H1 (cell line): ENCODE data around the gene GOLGA7B. TPM values are rescaled to one million over a fixed set of nuclear protein-coding genes. Genes with fewer than 3 reads are reported as not detected.

ENCODE experiments used
- CBX5 ChIP-seq: fragments of 300-800, 300-1000 bp; sonication (generic); IDR thresholded peaks from 2 replicates; pipeline ENCODE4 v1.7.1; 2016; ENCODE audit warnings: antibody characterized with exemption, low read length, low read depth
- CBX8 ChIP-seq: fragments of 300-800, 300-1000 bp; sonication (generic); IDR thresholded peaks from 2 replicates; pipeline ENCODE4 v1.7.1; 2016; ENCODE audit warnings: low read depth, low read length, borderline replicate concordance
- EGR1 ChIP-seq: IDR thresholded peaks from 2 replicates; pipeline ENCODE4 v1.6.1; 2011; ENCODE audit warnings: low read depth, low read length, borderline replicate concordance
- JUND ChIP-seq: IDR thresholded peaks from 2 replicates; pipeline ENCODE4 v1.6.1; 2011; ENCODE audit warnings: mild to moderate bottlenecking, improper control_type of control experiment, low read length
- MAX ChIP-seq: IDR thresholded peaks from 2 replicates; pipeline ENCODE4 v1.6.1; 2012; ENCODE audit warnings: inconsistent platforms
- PHF8 ChIP-seq: fragments of 200-600 bp; sonication (generic); conservative IDR thresholded peaks from 2 replicates; pipeline ENCODE4 v1.7.1; 2012; ENCODE audit warnings: low read depth, mild to moderate bottlenecking, inconsistent platforms, low read length, moderate library complexity
- POU5F1 ChIP-seq: IDR thresholded peaks from 2 replicates; pipeline ENCODE4 v1.6.1; 2011; ENCODE audit warnings: low read depth, mild to moderate bottlenecking, low read length, moderate library complexity
- RFX5 ChIP-seq: IDR thresholded peaks from 2 replicates; pipeline ENCODE4 v1.6.1; 2011; ENCODE audit warnings: low read depth, low read length, improper control_type of control experiment, borderline replicate concordance
- SP4 ChIP-seq: IDR thresholded peaks from 2 replicates; pipeline ENCODE4 v1.6.1; 2012; ENCODE audit warnings: low read length, inconsistent platforms
- SUZ12 ChIP-seq: fragments of 200-600 bp; sonication (generic); IDR thresholded peaks from 2 replicates; pipeline ENCODE4 v1.6.1; 2012; ENCODE audit warnings: mild to moderate bottlenecking, inconsistent platforms, low read length, moderate library complexity, mixed read lengths
- polyA plus RNA-seq, 7 experiments: library from polyadenylated mRNA; depleted of rRNA in 3 of 7; stranded (reverse) in 5 of 7; unstranded in 2 of 7; fragments of >200 nt in 5 of 7; fragments of 200-250 nt in 2 of 7; gene quantifications; 1 replicate in 5 of 7; 2 replicates in 1 of 7; 4 replicates in 1 of 7; pipeline versions ENCODE4 v1.2.1 to v1.2.3, GENCODE V29; 2011 to 2013; ENCODE audit warnings: missing spikeins in 2 of 7, mixed read lengths in 2 of 7
- total RNA-seq: library from RNA; stranded (reverse); fragmentation: NEBNext Ultra II Directional; extraction: Animal tissue kit (Norgen Biotek cat#: 25700); gene quantifications from 2 replicates; pipeline ENCODE4 v1.2.1, GENCODE V29; 2021
- TF ChIP-seq, protein P1 (sequence below): fragments of 300-600 bp; sonication (generic); IDR thresholded peaks from 2 replicates; pipeline ENCODE4 v1.7.1; 2012; ENCODE audit warnings: low read length, moderate library complexity, mild to moderate bottlenecking, inconsistent platforms; ENCODE audit not compliant: insufficient replicate concordance

GOLGA7B gene
- total and polyA plus RNA-seq, 2 of the 8 experiments (the other 6 are each of a cell fraction or from before 2014, with no cell fraction given) = 0.04 to 0.14 TPM

GRCh38 chr10:97850446-97850845 is 803 bp downstream of the GOLGA7B start (continued):
- TF ChIP-seq, protein P1, sequence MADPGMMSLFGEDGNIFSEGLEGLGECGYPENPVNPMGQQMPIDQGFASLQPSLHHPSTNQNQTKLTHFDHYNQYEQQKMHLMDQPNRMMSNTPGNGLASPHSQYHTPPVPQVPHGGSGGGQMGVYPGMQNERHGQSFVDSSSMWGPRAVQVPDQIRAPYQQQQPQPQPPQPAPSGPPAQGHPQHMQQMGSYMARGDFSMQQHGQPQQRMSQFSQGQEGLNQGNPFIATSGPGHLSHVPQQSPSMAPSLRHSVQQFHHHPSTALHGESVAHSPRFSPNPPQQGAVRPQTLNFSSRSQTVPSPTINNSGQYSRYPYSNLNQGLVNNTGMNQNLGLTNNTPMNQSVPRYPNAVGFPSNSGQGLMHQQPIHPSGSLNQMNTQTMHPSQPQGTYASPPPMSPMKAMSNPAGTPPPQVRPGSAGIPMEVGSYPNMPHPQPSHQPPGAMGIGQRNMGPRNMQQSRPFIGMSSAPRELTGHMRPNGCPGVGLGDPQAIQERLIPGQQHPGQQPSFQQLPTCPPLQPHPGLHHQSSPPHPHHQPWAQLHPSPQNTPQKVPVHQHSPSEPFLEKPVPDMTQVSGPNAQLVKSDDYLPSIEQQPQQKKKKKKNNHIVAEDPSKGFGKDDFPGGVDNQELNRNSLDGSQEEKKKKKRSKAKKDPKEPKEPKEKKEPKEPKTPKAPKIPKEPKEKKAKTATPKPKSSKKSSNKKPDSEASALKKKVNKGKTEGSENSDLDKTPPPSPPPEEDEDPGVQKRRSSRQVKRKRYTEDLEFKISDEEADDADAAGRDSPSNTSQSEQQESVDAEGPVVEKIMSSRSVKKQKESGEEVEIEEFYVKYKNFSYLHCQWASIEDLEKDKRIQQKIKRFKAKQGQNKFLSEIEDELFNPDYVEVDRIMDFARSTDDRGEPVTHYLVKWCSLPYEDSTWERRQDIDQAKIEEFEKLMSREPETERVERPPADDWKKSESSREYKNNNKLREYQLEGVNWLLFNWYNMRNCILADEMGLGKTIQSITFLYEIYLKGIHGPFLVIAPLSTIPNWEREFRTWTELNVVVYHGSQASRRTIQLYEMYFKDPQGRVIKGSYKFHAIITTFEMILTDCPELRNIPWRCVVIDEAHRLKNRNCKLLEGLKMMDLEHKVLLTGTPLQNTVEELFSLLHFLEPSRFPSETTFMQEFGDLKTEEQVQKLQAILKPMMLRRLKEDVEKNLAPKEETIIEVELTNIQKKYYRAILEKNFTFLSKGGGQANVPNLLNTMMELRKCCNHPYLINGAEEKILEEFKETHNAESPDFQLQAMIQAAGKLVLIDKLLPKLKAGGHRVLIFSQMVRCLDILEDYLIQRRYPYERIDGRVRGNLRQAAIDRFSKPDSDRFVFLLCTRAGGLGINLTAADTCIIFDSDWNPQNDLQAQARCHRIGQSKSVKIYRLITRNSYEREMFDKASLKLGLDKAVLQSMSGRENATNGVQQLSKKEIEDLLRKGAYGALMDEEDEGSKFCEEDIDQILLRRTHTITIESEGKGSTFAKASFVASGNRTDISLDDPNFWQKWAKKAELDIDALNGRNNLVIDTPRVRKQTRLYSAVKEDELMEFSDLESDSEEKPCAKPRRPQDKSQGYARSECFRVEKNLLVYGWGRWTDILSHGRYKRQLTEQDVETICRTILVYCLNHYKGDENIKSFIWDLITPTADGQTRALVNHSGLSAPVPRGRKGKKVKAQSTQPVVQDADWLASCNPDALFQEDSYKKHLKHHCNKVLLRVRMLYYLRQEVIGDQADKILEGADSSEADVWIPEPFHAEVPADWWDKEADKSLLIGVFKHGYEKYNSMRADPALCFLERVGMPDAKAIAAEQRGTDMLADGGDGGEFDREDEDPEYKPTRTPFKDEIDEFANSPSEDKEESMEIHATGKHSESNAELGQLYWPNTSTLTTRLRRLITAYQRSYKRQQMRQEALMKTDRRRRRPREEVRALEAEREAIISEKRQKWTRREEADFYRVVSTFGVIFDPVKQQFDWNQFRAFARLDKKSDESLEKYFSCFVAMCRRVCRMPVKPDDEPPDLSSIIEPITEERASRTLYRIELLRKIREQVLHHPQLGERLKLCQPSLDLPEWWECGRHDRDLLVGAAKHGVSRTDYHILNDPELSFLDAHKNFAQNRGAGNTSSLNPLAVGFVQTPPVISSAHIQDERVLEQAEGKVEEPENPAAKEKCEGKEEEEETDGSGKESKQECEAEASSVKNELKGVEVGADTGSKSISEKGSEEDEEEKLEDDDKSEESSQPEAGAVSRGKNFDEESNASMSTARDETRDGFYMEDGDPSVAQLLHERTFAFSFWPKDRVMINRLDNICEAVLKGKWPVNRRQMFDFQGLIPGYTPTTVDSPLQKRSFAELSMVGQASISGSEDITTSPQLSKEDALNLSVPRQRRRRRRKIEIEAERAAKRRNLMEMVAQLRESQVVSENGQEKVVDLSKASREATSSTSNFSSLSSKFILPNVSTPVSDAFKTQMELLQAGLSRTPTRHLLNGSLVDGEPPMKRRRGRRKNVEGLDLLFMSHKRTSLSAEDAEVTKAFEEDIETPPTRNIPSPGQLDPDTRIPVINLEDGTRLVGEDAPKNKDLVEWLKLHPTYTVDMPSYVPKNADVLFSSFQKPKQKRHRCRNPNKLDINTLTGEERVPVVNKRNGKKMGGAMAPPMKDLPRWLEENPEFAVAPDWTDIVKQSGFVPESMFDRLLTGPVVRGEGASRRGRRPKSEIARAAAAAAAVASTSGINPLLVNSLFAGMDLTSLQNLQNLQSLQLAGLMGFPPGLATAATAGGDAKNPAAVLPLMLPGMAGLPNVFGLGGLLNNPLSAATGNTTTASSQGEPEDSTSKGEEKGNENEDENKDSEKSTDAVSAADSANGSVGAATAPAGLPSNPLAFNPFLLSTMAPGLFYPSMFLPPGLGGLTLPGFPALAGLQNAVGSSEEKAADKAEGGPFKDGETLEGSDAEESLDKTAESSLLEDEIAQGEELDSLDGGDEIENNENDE = no peak
- no peak for TF ChIP-seq SUZ12
- no peak for TF ChIP-seq POU5F1
- no peak for TF ChIP-seq CBX5
- TF ChIP-seq EGR1 = no peak
- TF ChIP-seq MAX = no peak
- TF ChIP-seq CBX8 = no peak
- no peak for TF ChIP-seq JUND
- no peak for TF ChIP-seq SP4
- TF ChIP-seq PHF8 = no peak
- no peak for TF ChIP-seq RFX5
